Astrocyte (in vitro differentiated cells and primary cell): ENCODE results near the gene HIGD2B. TPM values are rescaled to one million over a fixed set of nuclear protein-coding genes. Genes with fewer than 3 reads are reported as not detected.
A peak's percentile ranks its signal among the peaks of the same experiment; 100 is the strongest.
"Not testable (repeated sequence)": the region's sequence is repeated elsewhere in the genome, so short reads cannot be mapped to it uniquely, and the experiment has no call there.

Experiments
- DNase-seq: peaks from one replicate; pipeline ENCODE4 v3.0.0-alpha.2; 2010; ENCODE audit warnings: low read depth
- FAIRE-seq: peaks from 2 replicates; lab custom pipeline; 2011; peaks lifted over from hg19 to GRCh38; lab: Jason Lieb, UNC
- H2AFZ ChIP-seq: 2 replicates; pipeline ENCODE4 v1.6.0; 2012; ENCODE audit warnings: low read depth, low read length, inconsistent platforms
- H3K27ac ChIP-seq: 2 replicates; pipeline ENCODE4 v1.5.1; 2011; ENCODE audit warnings: low read depth, low read length, inconsistent platforms
- H3K27me3 ChIP-seq: 2 replicates; pipeline ENCODE4 v1.6.0; 2011; ENCODE audit warnings: low read length, inconsistent platforms; ENCODE audit not compliant: insufficient read depth
- H3K36me3 ChIP-seq: 2 replicates; pipeline ENCODE4 v1.5.1; 2011; ENCODE audit warnings: low read length, inconsistent platforms; ENCODE audit not compliant: insufficient read depth
- H3K4me1 ChIP-seq: 2 replicates; pipeline ENCODE4 v1.5.1; 2011; ENCODE audit warnings: low read length, inconsistent platforms; ENCODE audit not compliant: insufficient read depth
- H3K4me2 ChIP-seq: 2 replicates; pipeline ENCODE4 v1.6.0; 2012; ENCODE audit warnings: low read length, inconsistent platforms
- H3K4me3 ChIP-seq: 2 replicates; pipeline ENCODE4 v1.5.1; 2011; ENCODE audit warnings: low read depth, mild to moderate bottlenecking, low read length, inconsistent platforms; ENCODE audit not compliant: insufficient read depth
- H3K79me2 ChIP-seq: 2 replicates; pipeline ENCODE4 v1.6.0; 2012; ENCODE audit warnings: mild to moderate bottlenecking, low read length, inconsistent platforms; ENCODE audit not compliant: insufficient read depth
- H3K9ac ChIP-seq: 2 replicates; pipeline ENCODE4 v1.6.0; 2012; ENCODE audit warnings: mild to moderate bottlenecking, low read length, inconsistent platforms
- H3K9me3 ChIP-seq: 2 replicates; pipeline ENCODE4 v1.5.1; 2012; ENCODE audit warnings: low read depth, mild to moderate bottlenecking, low read length, inconsistent platforms; ENCODE audit not compliant: insufficient read depth
- H4K20me1 ChIP-seq: 2 replicates; pipeline ENCODE4 v1.6.0; 2012; ENCODE audit warnings: low read length, inconsistent platforms; ENCODE audit not compliant: insufficient read depth
- H3K27ac Mint-ChIP-seq: one replicate; pipeline ENCODE4 v1.8.0; 2021; ENCODE audit warnings: mild to moderate bottlenecking, mixed read lengths; ENCODE audit not compliant: unreplicated experiment
- H3K27me3 Mint-ChIP-seq: one replicate; pipeline ENCODE4 v1.8.0; 2021; ENCODE audit warnings: low read depth, mixed read lengths; ENCODE audit not compliant: unreplicated experiment
- H3K36me3 Mint-ChIP-seq: one replicate; pipeline ENCODE4 v1.8.0; 2021; ENCODE audit warnings: low read depth, mixed read lengths; ENCODE audit not compliant: unreplicated experiment
- H3K4me1 Mint-ChIP-seq: one replicate; pipeline ENCODE4 v1.8.0; 2021; ENCODE audit warnings: low read depth, mixed read lengths; ENCODE audit not compliant: unreplicated experiment
- H3K4me3 Mint-ChIP-seq: one replicate; pipeline ENCODE4 v1.8.0; 2021; ENCODE audit warnings: mild to moderate bottlenecking, moderate library complexity, mixed read lengths; ENCODE audit not compliant: unreplicated experiment
- H3K9me3 Mint-ChIP-seq: one replicate; pipeline ENCODE4 v1.8.0; 2021; ENCODE audit warnings: mild to moderate bottlenecking, mixed read lengths; ENCODE audit not compliant: unreplicated experiment
- EZH2 ChIP-seq: IDR thresholded peaks from 2 replicates; pipeline ENCODE4 v1.6.1; 2012; ENCODE audit warnings: mild to moderate bottlenecking, low read length, inconsistent platforms; ENCODE audit not compliant: insufficient read depth
- total RNA-seq: library from RNA; stranded (reverse); gene quantifications from 2 replicates; pipeline ENCODE4 v1.2.1, GENCODE V29; 2021
- TF ChIP-seq, protein P1 (sequence below): IDR thresholded peaks from 2 replicates; pipeline ENCODE4 v1.5.1; 2011; ENCODE audit warnings: low read depth, mild to moderate bottlenecking, inconsistent platforms, low read length, moderate library complexity; ENCODE audit not compliant: insufficient read depth

HIGD2B gene
- total RNA-seq, 1 donor from 2014 or later, result not detected

- no peaks in the 10 kb centered on the region for H3K27me3 Mint-ChIP-seq
- Histone ChIP-seq H3K27ac (no peak overlapping the region), H3K27me3 (no peaks in the 10 kb centered on the region), H3K79me2 (no peaks in the 10 kb centered on the region), H3K4me2 (no peak overlapping the region), H2AFZ (no peak overlapping the region), H3K4me1 (no peaks in the 10 kb centered on the region), H4K20me1 (peaks cover 4% of the 10 kb centered on the region), H3K9ac (no peak overlapping the region), H3K4me3 (no peak overlapping the region), H3K9me3 (no peaks in the 10 kb centered on the region), H3K36me3 (no peaks in the 10 kb centered on the region)
- no peaks in the 10 kb centered on the region for H3K9me3 Mint-ChIP-seq
- no peak overlapping the region for H3K27ac Mint-ChIP-seq
- H3K36me3 Mint-ChIP-seq, result peaks cover 9% of the 10 kb centered on the region
- no peak for FAIRE-seq
- H3K4me1 Mint-ChIP-seq, result no peaks in the 10 kb centered on the region
- DNase-seq, result no peak
- TF ChIP-seq, protein P1, sequence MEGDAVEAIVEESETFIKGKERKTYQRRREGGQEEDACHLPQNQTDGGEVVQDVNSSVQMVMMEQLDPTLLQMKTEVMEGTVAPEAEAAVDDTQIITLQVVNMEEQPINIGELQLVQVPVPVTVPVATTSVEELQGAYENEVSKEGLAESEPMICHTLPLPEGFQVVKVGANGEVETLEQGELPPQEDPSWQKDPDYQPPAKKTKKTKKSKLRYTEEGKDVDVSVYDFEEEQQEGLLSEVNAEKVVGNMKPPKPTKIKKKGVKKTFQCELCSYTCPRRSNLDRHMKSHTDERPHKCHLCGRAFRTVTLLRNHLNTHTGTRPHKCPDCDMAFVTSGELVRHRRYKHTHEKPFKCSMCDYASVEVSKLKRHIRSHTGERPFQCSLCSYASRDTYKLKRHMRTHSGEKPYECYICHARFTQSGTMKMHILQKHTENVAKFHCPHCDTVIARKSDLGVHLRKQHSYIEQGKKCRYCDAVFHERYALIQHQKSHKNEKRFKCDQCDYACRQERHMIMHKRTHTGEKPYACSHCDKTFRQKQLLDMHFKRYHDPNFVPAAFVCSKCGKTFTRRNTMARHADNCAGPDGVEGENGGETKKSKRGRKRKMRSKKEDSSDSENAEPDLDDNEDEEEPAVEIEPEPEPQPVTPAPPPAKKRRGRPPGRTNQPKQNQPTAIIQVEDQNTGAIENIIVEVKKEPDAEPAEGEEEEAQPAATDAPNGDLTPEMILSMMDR, result no peak
- no peak for TF ChIP-seq EZH2
- H3K4me3 Mint-ChIP-seq, result no peak overlapping the region
These were observed 42.8 kb upstream of the HIGD2B start for GRCh38 chr15:72728821-72729220.

- H3K9me3 ChIP-seq, H3K36me3 Mint-ChIP-seq, H3K4me1 ChIP-seq, H3K79me2 ChIP-seq, H3K36me3 ChIP-seq, H3K4me3 Mint-ChIP-seq, DNase-seq, H3K9me3 Mint-ChIP-seq, H3K4me1 Mint-ChIP-seq, H2AFZ ChIP-seq, H3K27ac Mint-ChIP-seq, FAIRE-seq, H3K4me3 ChIP-seq, H3K27ac ChIP-seq, H3K9ac ChIP-seq, H3K27me3 ChIP-seq, H4K20me1 ChIP-seq, H3K27me3 Mint-ChIP-seq: not testable (repeated sequence)
- H3K4me2 ChIP-seq, result peak overlapping the region; percentile 1
These were observed 42.3 kb upstream of the HIGD2B start for GRCh38 chr15:72728249-72728648.

DNA sequence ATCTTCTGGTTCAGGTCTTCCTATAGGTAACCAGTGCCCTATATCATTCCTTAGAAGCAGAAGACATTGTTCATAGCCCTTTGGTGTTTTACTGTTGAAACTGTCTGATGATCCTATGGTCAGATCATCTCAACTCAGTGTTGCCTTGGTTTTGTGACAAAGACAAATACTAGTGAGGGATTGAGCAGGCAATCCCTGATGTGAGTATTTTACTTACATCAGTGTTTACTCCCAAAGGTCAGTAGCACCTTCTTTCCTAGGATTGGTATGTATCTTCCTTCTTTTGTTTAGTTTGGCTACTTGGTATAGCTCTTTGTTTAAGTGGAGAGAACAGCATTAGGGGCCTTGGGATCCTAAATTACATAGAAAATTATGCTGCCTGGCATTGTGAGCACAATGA lies 41.2 kb upstream of the HIGD2B start:
- H4K20me1 ChIP-seq, result no peaks in the 10 kb centered on the region
- no peak for DNase-seq

GRCh38 chr15:72725851-72726250 lies 39.9 kb upstream of the HIGD2B start:
- not testable (repeated sequence) for H3K27me3 Mint-ChIP-seq, H3K4me1 Mint-ChIP-seq, H3K27ac Mint-ChIP-seq, H3K4me2 ChIP-seq, H3K36me3 ChIP-seq, H3K79me2 ChIP-seq, H3K9ac ChIP-seq, DNase-seq, H3K9me3 Mint-ChIP-seq, H3K36me3 Mint-ChIP-seq, H3K27me3 ChIP-seq, FAIRE-seq, H4K20me1 ChIP-seq, H2AFZ ChIP-seq, H3K9me3 ChIP-seq, H3K27ac ChIP-seq, H3K4me3 Mint-ChIP-seq, H3K4me1 ChIP-seq, H3K4me3 ChIP-seq

More for the DNA sequence above, 41.2 kb upstream of the HIGD2B start:
- H2AFZ ChIP-seq, result no peak overlapping the region
- no peaks in the 10 kb centered on the region for H3K36me3 ChIP-seq
- H3K9me3 ChIP-seq, result no peaks in the 10 kb centered on the region
- H3K9ac ChIP-seq, result no peak overlapping the region
- no peak overlapping the region for H3K27ac ChIP-seq
- no peak overlapping the region for H3K4me3 Mint-ChIP-seq
- TF ChIP-seq EZH2, result no peak
- no peaks in the 10 kb centered on the region for H3K27me3 ChIP-seq
- no peaks in the 10 kb centered on the region for H3K79me2 ChIP-seq
- no peak for FAIRE-seq
- no peak overlapping the region for H3K27ac Mint-ChIP-seq
- no peaks in the 10 kb centered on the region for H3K27me3 Mint-ChIP-seq
- H3K4me1 ChIP-seq, result no peaks in the 10 kb centered on the region
- no peak overlapping the region for H3K4me2 ChIP-seq
- H3K4me1 Mint-ChIP-seq, result no peaks in the 10 kb centered on the region
- no peak overlapping the region for H3K4me3 ChIP-seq
- H3K9me3 Mint-ChIP-seq, result no peaks in the 10 kb centered on the region
- H3K36me3 Mint-ChIP-seq, result peaks cover 7% of the 10 kb centered on the region
